ENCODE results near the gene TERF2IP. TPM values are rescaled to one million over a fixed set of nuclear protein-coding genes. Genes with fewer than 3 reads are reported as not detected.
A peak's percentile ranks its signal among the peaks of the same experiment; 100 is the strongest.

TERF2IP gene, protein sequence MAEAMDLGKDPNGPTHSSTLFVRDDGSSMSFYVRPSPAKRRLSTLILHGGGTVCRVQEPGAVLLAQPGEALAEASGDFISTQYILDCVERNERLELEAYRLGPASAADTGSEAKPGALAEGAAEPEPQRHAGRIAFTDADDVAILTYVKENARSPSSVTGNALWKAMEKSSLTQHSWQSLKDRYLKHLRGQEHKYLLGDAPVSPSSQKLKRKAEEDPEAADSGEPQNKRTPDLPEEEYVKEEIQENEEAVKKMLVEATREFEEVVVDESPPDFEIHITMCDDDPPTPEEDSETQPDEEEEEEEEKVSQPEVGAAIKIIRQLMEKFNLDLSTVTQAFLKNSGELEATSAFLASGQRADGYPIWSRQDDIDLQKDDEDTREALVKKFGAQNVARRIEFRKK
- polyA plus RNA-seq (ENCODE audit: insufficient read length), result 64.0 TPM

DNA sequence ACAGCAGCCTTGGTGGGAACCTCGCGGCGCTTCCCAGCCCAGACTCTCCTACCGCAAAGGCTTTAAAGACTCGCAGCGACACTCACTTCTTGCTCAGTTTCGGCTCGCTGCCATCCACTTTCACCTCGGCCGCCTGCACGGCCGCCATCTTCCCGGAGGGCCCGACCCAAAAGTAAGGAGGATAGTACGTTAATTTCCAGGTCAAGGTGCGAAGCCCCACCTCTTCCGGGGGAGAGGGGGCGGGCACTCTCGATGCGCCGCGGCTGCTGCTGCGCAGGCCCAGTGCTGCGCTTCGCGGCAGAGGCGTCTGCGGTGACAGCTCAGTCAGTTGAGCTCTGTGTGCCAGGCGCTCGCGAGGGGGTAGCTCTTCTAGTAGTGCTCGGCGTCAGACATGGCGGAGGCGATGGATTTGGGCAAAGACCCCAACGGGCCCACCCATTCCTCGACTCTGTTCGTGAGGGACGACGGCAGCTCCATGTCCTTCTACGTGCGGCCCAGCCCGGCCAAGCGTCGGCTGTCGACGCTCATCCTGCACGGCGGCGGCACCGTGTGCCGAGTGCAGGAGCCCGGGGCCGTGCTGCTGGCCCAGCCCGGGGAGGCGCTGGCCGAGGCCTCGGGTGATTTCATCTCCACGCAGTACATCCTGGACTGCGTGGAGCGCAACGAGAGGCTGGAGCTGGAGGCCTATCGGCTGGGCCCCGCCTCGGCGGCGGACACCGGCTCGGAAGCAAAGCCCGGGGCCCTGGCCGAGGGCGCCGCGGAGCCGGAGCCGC, at the start of gene TERF2IP, which contains the start of gene KARS1:
Gene TERF2IP, plus strand, starts transcription at position 282 of the 773 bp plus-strand sequence. Its CDS starts 110 bp downstream, at position 392.
Gene KARS1, minus strand, starts transcription at position 174 of the 773 bp plus-strand sequence. Its CDS starts 26 bp downstream, at position 148.
- DNase-seq, result peak; percentile 97

DNA sequence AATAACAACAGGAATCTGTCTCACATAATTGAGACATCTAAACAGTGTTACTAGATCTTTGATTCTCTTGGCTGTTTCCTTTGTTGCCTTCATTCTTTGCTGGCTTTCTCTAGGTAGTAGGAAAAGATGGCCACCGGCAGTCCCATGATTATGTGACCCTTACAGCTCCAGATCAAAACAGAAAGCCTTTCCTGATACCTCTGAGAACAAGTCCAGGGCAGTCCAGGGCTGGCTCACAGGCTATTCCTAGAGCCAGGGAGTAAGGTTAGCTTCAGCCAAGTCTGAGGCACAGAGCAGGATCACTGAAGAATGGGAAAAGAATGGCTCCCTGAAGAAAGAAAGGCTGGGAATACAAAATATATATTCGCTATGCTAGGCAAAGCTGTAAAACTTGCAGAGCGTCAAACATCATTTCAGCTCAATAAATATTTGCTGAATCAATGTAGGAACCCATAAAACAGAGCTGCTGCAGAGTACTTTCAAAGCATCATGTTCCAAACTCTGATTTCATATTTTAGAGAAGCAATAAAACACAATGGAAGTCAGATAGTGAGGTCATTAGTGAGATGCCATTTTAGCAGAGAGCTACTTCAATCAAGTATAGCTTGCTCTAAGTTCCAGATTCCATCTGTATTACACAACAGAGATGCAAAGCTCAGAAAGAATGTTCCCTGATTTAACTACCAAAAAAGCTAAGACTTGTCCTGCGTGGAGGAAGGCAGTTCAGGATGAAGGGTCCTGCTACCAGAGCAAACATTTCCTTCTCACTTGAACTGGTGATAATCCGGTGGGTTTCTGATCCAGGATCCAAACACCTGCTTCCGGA, 47.9 kb upstream of the TERF2IP start:
- no peak for DNase-seq

DNA sequence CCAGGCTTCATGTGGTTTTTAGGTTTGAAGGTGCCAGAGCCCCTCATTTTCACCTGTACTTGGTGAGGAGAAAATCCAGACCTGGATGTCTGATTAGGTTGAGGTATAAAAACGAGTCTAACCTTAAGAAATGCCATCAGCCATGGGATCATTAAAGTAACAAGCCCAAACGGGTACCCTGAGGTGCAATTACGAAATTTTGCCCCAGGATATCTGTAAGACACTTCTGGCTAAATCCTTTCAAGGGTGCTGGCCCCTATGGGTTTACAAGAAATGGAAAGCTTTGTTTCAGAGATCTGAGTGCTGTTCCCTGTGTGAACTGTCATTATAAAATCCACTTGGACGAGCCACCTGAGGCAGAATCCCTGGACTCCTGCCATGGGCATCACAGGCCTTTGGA, 44.3 kb upstream of the TERF2IP start:
- no peak for DNase-seq

DNA sequence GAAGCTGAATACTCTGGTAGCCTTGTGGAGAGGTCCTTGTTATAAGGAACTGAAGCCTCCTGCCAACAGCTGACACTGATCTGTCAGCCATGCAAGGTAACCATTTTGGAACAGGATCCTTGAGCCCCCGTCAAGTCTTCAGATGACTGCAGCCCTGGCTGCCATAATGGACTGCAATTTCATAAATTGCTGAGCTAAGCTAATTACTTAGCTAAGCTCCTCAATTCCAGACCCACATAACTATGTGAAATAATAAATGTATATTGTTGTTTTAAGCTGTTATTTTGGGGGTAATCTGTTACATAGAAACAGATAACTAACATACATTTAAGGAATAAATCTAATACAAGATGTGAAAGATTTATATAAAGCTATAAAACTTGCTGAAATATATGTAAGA, 41.1 kb upstream of the TERF2IP start:
- DNase-seq, result no peak

DNA sequence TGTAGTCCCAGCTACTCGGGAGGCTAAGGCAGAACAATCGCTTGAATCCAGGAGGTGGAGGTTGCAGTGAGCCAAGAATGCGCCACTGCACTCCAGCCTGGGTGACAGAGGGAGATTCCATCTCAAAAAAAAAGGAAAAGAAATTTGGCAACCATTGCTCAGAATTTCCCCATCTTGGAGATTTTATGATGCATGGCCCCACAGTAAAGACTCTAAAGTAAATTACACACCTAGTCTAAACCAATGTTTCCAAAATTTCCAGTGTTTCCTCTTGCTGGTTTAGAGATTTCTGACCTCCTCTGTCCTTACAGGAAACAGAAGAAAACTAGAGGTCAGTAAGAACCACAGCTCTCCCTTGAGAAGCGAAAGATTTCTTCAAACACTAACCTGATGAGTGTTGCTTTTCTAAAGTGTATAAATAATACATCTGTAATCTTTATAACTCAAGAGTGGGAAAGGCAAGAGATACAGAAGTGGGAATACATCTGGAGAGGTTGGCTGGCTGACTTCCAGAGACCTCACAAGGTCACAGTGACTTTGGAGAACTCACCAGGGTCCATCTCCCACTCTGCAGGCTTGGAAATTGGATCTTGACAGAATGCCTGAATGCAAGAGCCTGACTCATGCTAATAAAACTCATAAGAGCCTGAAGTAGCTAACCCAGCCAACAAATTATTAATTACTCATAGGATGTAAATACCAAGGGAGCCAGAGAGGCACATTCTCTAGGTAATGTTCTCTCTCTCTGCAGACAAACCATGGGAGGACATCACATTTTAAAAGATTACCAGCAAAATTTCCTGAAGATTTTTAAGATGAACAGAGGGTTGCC, 33.3 kb upstream of the TERF2IP start:
- no peak for DNase-seq

DNA sequence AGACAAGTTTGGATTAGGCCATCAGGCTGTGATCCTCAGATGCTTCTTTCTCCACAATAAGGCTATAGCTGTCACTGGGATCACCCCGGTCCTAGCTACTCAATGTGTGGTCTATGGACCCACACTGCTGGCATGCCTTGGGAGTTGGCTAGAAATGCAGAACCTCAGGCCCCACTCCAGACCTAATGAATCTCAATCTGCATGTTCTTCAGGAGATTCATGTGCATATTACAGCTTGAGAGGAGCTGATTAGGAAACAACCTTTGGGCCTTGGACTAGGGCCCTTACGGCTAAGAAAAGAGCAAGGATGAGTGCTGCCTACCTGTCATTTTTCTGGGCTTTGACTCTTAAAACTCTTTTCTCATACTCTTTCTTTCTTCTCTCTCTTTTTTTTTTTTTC, 32.0 kb upstream of the TERF2IP start:
- no peak for DNase-seq

DNA sequence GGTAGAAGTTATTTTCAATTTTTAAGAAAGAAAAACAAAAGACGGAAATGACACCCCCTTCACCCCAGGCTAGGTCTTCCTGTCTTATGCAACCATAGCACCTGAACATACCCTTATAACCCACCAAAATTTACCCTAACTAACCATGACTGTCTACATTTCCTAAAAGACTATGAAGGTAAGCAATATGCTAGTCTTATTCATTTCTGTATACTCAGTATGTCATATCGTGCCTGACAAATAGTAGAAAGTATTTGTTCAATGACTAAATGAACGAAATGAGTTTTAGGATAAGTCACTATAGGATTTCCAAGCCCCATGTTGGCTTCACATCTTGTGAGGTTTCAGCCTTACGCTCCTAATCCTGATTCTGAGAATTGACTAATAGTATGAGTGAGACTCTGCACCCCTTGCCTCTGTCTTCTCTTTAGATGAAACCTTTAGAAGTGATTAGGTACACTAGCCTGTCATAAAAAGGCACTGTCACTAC, 31.0 kb upstream of the TERF2IP start:
- no peak for DNase-seq

DNA sequence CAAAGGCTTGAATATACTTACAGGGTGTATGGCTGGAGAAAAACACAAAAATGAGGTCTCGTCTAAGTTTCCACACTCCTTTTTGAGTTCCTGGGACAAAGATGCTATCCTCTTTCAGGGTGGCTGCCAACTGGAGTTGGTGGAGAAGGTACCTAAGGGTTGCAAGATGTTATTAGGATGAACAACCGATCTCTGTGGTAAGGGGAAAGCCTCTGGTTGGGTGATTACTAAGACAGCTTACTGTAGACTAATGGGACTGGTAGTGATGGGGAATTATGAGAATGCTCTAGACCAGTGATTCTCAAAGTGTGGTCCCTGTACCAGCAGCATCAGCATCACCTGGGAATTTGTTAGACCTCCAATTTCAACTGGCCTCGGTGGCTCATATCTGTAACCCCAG, 30.5 kb upstream of the TERF2IP start:
- DNase-seq, result no peak

DNA sequence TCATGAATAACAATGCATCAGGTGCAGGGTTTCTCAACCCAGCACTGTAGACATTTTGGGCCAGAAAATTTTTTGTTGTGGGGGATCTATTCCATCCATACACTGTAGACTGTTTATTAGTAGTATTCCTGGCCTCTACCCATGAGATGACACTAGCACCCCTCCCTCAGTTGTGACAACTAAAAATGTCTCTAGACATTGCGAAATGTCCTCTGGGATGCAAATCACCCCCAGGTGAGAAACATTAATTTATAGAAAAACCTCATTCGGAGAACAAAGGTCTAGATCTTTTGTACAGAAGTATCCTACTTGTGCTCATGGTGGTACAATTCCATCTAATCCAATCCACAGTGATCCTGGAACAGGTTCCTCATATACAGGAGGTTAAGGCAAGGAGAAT, 28.8 kb upstream of the TERF2IP start:
- no peak for DNase-seq

DNA sequence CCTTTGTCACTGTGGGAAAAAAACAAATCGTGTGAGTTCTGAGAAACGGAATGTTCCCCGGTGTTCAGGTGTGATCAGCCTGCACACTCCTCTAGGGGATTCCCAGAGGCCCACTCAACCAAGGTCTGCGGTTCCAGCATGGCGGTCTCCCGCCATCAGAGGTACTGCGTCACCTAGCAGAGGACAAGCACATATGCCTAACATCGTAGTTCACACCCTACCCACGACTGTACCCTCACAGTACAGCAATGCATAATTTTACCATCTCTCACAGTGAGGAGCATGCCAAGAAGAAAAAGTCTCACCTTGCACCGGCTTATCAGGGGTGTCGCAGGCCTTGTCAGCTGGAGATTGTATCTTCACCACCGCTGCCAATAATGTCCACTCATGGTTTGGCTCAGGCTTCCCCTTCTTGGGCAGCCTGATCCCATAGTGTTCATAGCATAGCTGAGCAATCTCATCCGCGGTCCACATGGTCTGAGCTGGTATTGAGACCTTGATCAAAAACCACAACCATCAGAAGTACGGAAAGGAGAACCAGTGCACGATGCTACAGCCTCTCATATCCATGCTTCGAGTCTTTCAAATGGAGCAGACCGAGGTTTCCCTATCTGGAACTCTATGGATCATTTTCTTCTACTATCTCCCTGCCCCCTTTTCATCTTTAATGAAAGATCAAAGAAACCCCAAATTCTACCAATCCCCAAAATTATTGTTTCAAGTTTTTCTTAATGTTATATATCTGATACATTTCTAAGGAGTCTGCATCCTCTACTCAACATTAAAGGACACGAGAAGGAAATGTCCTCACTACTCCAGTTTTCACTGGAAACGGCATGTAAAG, 27.0 kb upstream of the TERF2IP start:
- no peak for DNase-seq

DNA sequence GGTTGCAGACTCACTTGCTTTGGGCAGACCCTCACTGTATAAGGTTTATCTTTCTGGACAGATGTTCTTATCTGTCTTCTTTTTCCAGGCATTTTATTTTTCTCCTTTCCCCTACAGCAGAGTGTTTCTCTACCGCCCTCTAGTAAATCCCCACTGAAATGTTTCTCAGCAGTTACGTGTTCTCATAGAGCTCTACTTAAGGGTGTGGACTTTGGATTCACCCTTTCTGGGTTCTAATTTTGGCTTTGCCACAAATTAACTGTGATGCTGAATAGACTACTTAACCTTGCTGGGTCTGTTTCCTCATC, 26.4 kb upstream of the TERF2IP start:
- DNase-seq, result peak; percentile 48

DNA sequence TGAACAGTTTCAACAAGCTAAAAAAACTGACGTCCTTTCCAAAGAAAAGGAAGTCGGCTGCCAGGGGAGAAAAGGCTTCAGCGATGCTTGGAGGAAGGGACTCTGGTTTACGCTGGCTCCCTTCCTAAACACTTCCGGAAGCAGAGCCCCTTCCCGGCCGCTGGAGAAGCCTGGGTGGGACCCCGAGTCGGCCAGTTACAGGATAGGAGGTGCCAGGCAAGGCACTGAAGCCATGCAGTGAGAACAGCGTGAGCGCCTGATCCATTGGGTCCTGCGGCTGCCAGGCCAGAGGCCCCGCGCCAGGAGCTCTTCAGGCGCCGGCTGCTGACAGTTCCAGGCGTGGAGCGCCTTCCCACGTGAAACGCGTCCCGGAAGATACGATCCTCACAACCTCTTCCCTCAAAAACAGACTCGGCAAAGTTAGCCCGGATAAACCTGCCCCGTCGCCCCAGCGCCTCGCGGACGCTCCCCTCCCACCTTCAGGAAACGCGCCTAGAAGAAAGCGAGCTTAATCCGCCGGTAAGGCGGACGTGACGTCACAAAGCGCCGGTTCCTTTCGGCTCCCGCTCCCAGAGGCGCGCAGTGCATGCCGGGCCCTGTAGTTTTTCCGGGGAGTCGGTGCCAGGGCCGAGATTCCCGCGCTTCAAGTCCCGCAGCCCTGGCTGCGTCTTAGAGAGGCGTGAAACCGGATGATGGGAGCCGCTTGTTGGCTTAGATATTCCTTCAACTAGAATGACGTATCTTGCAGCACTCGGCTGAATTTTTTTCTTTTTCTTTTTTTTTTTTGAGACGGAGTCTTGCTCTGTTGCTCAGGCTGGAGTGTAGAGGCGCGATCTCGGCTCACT, 24.6 kb upstream of the TERF2IP start, which contains the start of gene ADAT1:
Gene ADAT1, minus strand, starts transcription at position 521 of the 845 bp plus-strand sequence. CDS start 2,482 bp downstream, outside the sequence.
- peak; percentile 99 for DNase-seq

DNA sequence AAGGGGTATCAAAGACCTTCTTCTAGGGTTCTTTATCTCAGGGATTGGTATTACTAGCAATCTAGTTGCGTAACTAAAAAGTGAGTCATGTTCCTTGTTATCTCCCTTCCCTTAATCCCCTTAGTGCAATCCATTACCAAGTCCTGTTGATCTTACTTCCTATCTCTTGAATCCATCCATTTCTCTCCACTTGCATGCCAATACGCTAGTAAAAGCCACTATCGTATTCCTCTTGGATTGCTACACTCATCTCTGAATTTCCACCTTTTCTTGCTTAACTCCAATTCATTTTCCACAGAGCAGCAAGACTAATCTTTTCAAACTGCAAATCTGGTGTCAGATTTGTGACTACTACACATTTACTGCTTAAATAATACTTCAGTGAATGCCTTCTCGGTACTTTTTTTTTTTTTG, 22.6 kb upstream of the TERF2IP start:
- no peak for DNase-seq

DNA sequence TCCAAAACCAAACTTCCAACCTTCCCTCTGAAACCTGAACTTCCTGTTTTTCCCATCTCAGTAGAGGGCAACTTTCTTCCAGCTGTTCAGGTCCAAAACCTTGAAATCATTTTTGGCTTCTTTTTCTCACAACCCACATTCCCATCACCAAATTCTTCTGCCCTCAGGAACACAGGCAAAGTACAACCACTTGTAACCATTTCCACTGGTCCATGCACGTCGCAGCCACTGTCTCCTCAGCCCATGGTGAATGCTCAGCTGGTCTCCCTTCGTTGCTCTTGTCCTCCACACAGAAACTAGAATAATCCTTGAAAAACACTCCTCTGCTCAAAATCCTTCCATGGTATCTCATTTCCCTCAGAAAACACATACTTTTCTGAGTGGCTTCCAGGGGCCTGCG, 20.8 kb upstream of the TERF2IP start:
- no peak for DNase-seq

DNA sequence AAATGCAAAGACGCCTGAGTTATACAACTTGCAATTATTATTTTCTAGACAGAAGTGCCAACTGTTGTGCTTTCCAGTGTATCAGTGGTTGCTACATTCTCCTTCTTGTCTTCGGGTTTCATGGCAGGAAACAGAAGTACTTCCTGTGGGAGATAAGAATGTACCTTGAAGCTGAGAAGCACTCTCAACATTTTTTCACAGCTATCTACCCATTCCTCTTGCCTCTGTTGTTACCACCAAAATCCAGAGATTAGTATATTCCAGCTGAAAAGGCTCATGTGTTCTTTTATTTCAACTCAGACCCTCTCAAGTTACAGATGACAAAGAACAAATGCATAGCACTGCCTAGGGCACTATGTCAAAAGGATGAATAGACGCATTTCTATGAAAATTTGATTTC, 19.7 kb upstream of the TERF2IP start:
- DNase-seq, result no peak

DNA sequence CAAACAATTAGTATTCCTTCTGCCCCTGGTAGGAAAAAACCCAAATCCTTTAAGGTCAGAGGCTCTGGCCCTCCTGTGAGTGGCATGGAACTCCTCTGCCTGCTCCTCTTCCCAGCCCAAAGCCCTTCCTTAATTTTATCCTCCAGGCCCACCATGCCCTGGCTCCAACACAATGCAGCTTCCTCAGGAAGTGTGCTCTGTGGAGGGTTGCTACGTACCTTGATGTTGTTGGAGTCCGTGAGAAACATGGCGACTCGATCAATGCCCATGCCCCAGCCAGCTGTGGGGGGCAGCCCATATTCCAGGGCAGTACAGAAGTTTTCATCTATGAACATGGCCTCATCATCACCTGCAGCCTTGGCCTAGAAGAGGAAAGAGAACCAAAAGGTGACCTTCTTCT, 19.2 kb upstream of the TERF2IP start:
- DNase-seq, result no peak

DNA sequence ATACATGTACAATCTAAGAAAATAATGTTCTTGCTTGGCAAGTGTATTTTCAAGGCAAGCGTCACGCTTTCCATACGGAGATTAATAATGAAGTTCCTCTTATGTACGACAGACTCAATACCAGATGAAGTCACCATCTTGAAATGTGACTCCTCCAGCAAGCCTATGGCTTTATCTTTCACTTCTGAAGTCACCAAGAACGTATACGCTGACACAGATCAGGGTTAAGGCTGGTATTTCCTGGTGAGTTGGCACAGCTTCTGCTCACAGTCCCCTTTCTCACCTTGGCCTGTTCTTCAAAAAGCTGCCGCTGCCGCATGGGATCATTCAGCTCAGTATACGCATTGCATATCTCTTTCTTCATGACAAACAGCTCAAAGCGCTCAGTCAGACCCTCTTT, 18.4 kb upstream of the TERF2IP start:
- no peak for DNase-seq

DNA sequence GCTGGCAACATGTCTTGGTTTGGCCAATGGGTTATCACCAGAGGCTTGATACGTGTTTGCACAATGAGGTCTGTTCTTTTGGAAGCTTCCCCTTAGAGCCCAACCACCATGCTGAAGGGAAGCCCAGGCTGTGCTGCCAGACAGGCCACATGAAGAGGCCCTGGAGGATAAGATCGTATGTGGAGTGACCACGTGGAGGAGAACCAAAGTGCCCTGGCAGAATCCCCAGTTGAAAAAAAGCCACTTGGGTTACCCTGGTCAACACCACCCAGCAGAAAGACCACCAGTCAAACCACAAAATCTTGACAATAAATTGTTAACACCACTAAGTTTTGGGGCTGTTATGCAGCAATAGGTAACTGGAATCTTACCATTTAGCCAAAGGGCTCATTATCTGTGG, 17.5 kb upstream of the TERF2IP start:
- DNase-seq, result no peak

DNA sequence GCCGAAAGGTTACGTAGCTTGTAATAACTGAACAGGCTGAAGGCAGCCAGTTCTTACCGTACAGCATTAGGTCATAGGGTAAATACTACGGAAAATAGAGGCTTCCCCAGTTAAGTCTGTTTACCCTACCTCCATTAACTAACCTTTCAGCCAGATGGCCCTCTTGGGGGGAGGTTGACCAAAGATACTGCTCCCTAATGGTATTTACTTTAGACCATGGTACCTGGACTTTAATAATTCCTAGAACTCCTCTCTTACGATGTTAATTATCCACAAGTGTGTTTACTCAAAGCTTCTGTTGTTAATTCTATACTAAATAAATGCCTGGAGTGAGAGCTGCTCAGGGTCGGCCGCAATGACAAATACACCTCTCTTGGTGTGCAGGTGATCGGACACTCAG, 14.7 kb upstream of the TERF2IP start:
- no peak for DNase-seq

DNA sequence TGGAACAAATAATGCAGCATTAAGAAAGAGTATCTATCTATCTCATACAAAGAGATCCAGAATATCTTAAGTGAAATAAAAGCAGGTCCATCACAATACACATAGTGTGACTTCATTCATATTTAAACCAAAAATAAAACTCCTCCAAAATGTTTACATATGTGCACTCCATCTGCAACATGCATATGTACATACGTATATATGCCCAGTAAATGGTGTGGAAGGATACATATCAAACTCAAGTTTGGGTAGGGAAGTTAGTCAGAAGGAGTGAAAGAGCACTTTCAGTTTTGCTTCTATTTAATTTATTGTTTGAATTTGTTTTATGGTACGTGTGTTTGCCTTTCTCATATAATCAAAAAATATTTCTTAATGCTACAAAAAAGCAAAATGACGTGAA, 12.5 kb upstream of the TERF2IP start:
- no peak for DNase-seq

Measured in hindlimb muscle (tissue), 1 donor.